Endodermal cell (in vitro differentiated cells): Measurements from ENCODE around the gene ANKRD2. TPM values are rescaled to one million over a fixed set of nuclear protein-coding genes. Genes with fewer than 3 reads are reported as not detected.
A peak's percentile ranks its signal among the peaks of the same experiment; 100 is the strongest.
"Not testable (repeated sequence)": the region's sequence is repeated elsewhere in the genome, so short reads cannot be mapped to it uniquely, and the experiment has no call there.

ENCODE experiments used
- DNase-seq: peaks from one replicate; pipeline ENCODE4 v3.0.0-alpha.2; 2017
- H3K27ac ChIP-seq: 2 replicates; pipeline ENCODE4 v1.5.1; 2013; ENCODE audit warnings: mild to moderate bottlenecking, low read depth, low read length, moderate library complexity
- H3K27me3 ChIP-seq: 2 replicates; pipeline ENCODE4 v1.6.1; 2013; ENCODE audit warnings: mild to moderate bottlenecking, low read length, moderate library complexity; ENCODE audit not compliant: insufficient read depth, control insufficient read depth, poor library complexity, severe bottlenecking
- H3K36me3 ChIP-seq: 2 replicates; pipeline ENCODE4 v1.7.0; 2013; ENCODE audit warnings: mild to moderate bottlenecking, low read length, moderate library complexity; ENCODE audit not compliant: control insufficient read depth, insufficient read depth
- H3K4me1 ChIP-seq: one replicate; pipeline ENCODE4 v1.7.0; 2013; ENCODE audit warnings: low read length; ENCODE audit not compliant: control insufficient read depth, insufficient read depth
- H3K4me3 ChIP-seq: 2 replicates; pipeline ENCODE4 v1.5.1; 2013; ENCODE audit warnings: mild to moderate bottlenecking, low read length, moderate library complexity
- H3K9ac ChIP-seq: 2 replicates; pipeline ENCODE4 v1.6.1; 2013; ENCODE audit warnings: mild to moderate bottlenecking, low read length, moderate library complexity; ENCODE audit not compliant: poor library complexity, severe bottlenecking; ENCODE audit errors: extremely low read depth
- H3K9me3 ChIP-seq: 2 replicates; pipeline ENCODE4 v1.6.1; 2013; ENCODE audit warnings: mild to moderate bottlenecking, low read length, moderate library complexity; ENCODE audit not compliant: control insufficient read depth
- H3K27ac Mint-ChIP-seq: 2 replicates; pipeline ENCODE4 v1.8.0; 2020; ENCODE audit warnings: mixed read lengths
- H3K27me3 Mint-ChIP-seq: 2 replicates; pipeline ENCODE4 v1.8.0; 2021; ENCODE audit warnings: mild to moderate bottlenecking, mixed read lengths; ENCODE audit not compliant: insufficient read depth
- H3K36me3 Mint-ChIP-seq: 2 replicates; pipeline ENCODE4 v1.8.0; 2020; ENCODE audit warnings: low read depth, mixed read lengths
- H3K4me1 Mint-ChIP-seq: 2 replicates; pipeline ENCODE4 v1.8.0; 2020; ENCODE audit warnings: mixed read lengths
- H3K4me3 Mint-ChIP-seq: 2 replicates; pipeline ENCODE4 v1.8.0; 2020; ENCODE audit warnings: mild to moderate bottlenecking, moderate library complexity, mixed read lengths
- H3K9me3 Mint-ChIP-seq: 2 replicates; pipeline ENCODE4 v1.8.0; 2020; ENCODE audit warnings: mild to moderate bottlenecking, mixed read lengths
- WGBS, 2 experiments: methylation state at CpG; one replicate each; pipeline versions ENCODE4 v1.1.5 to v1.1.7; 2013; ENCODE audit warnings: missing lambda C conversion rate in 2 of 2, mixed read lengths in 1 of 2; ENCODE audit not compliant: insufficient coverage in 1 of 2, insufficient read length in 1 of 2; 5-methylcytosine and 5-hydroxymethylcytosine counted together
- total RNA-seq, 2 donors: library from RNA; stranded (reverse); fragmentation: NEBNext Ultra II Directional in 1 of 2; extraction: Animal tissue kit (Norgen Biotek cat#: 25700) in 1 of 2; gene quantifications; 2 replicates in 1 of 2; 3 replicates in 1 of 2; pipeline ENCODE4 v1.2.1, GENCODE V29; 2021
- TF ChIP-seq, protein P1 (sequence below): fragments of 200-600 bp; sonication (generic); conservative IDR thresholded peaks from 2 replicates; pipeline ENCODE4 v1.5.0; 2021; ENCODE audit warnings: antibody characterized with exemption, mild to moderate bottlenecking

The ANKRD2 gene
- total RNA-seq, 2 donors from 2014 or later: not detected

DNA sequence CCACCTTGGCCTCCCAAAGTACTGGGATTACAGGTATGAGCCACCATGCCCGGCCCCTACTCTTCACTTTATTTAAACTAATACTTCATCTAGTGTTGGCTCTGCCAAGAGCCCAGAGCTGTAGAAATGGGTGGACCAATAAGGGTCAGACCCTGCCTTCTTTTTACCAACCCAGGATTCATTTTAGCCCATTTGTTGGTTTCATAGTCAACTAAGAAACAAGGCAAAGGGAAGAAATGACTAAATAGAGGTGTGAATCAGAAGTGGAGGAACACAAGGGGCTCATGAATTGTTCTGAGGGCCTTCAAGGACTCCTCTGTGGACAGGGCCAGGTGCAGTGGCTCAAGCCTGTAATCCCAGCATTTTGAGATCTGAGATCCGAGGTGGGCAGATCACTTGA is 1.1 kb downstream of the ANKRD2 start:
- Histone ChIP-seq H3K9ac (no peak overlapping the region), H3K9me3 (no peaks in the 10 kb centered on the region), H3K4me3 (no peak overlapping the region), H3K4me1 (no peaks in the 10 kb centered on the region), H3K27me3 (no peaks in the 10 kb centered on the region), H3K27ac (no peak overlapping the region), H3K36me3 (peaks cover 8% of the 10 kb centered on the region)
- H3K4me1 Mint-ChIP-seq: no peaks in the 10 kb centered on the region
- no peaks in the 10 kb centered on the region for H3K9me3 Mint-ChIP-seq
- H3K27ac Mint-ChIP-seq: no peak overlapping the region
- TF ChIP-seq, protein P1, sequence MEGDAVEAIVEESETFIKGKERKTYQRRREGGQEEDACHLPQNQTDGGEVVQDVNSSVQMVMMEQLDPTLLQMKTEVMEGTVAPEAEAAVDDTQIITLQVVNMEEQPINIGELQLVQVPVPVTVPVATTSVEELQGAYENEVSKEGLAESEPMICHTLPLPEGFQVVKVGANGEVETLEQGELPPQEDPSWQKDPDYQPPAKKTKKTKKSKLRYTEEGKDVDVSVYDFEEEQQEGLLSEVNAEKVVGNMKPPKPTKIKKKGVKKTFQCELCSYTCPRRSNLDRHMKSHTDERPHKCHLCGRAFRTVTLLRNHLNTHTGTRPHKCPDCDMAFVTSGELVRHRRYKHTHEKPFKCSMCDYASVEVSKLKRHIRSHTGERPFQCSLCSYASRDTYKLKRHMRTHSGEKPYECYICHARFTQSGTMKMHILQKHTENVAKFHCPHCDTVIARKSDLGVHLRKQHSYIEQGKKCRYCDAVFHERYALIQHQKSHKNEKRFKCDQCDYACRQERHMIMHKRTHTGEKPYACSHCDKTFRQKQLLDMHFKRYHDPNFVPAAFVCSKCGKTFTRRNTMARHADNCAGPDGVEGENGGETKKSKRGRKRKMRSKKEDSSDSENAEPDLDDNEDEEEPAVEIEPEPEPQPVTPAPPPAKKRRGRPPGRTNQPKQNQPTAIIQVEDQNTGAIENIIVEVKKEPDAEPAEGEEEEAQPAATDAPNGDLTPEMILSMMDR: no peak
- H3K27me3 Mint-ChIP-seq: no peaks in the 10 kb centered on the region
- DNase-seq: no peak
- peaks cover 4% of the 10 kb centered on the region for H3K36me3 Mint-ChIP-seq
- 70 to 73% methylated on average over 2 of the region's 2 CpGs for WGBS, 2 experiments
- H3K4me3 Mint-ChIP-seq: no peak overlapping the region

DNA sequence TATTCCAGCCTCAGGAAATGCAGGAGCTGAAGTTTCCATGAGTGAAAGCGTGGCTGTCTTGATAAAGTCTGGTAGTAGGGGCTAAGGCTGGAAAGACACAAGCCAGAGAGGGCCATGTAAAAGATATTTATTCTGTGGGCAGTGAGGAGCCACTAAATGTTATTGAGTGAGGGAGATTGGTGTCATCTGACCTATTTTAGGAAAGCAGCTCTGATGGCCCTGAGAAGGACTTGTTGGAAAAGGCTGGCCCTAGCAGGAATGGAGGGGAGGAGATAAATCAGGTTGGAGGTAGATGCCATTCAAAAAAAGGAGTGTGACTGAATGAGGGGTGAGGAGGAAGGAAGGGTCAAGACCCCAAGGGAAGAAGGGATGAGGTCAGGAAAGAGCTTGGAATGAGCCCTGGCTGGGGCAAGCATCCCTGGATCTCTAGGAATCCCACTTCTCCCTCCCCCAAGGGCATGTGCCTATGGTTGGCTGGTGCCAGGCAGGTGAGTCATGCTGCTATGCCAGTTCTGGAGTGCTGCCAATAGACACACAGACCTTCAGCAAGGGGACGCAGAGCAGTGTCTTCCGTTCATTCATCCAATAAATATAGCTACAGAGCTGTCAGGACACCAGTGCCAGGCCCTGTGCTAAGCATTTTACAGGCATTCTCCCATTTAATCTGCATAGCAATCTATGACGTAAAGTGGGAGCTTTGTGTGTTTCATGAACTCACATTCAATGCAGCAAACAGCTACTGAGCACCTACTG is 2.0 kb downstream of the ANKRD2 start:
- peak; percentile 66 for DNase-seq
- TF ChIP-seq, protein P1: no peak
- Mint-ChIP-seq H3K9me3 (no peaks in the 10 kb centered on the region), H3K4me3 (no peak overlapping the region), H3K36me3 (peaks cover 2% of the 10 kb centered on the region), H3K27ac (peak overlapping the region; percentile 35), H3K27me3 (no peaks in the 10 kb centered on the region), H3K4me1 (no peaks in the 10 kb centered on the region)
- no peaks in the 10 kb centered on the region for H3K9me3 ChIP-seq
- H3K9ac ChIP-seq: no peak overlapping the region
- no peaks in the 10 kb centered on the region for H3K4me1 ChIP-seq
- no peaks in the 10 kb centered on the region for H3K27me3 ChIP-seq
- no peak overlapping the region for H3K4me3 ChIP-seq
- H3K36me3 ChIP-seq: peaks cover 3% of the 10 kb centered on the region
- WGBS, 2 experiments: 88 to 97% methylated on average over 4 of the region's 4 CpGs
- no peak overlapping the region for H3K27ac ChIP-seq

DNA sequence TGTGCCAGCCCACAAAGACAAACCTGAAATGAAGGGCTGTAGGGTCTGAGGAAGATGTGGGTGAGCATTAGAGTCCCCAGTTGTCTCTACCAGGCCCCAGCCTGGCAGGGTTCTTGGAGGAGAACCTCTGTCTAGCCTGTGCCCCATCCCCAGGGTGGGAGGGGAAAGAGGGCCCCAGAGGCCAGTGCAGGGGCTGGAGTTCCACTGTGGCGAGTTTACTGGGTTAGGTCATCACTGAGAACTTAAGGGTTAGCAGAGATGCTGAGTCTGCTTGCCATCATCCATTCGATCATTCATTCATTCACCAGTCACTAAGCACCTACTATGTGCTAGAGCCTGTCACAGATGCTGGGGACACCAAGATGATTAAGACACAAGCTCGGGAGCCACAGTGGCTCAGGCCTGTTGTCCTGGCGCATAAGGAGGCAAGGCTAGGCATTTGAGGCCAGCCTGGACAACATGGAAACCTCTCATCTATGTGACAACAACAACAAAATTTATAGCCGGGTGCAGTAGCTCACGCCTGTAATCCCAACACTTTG is 2.6 kb downstream of the ANKRD2 start:
- TF ChIP-seq, protein P1: no peak
- Mint-ChIP-seq H3K36me3 (no peaks in the 10 kb centered on the region), H3K9me3 (no peaks in the 10 kb centered on the region), H3K4me3 (no peak overlapping the region), H3K27ac (no peak overlapping the region), H3K4me1 (no peaks in the 10 kb centered on the region), H3K27me3 (no peaks in the 10 kb centered on the region)
- Histone ChIP-seq H3K4me1 (no peaks in the 10 kb centered on the region), H3K9ac (no peak overlapping the region), H3K27me3 (no peaks in the 10 kb centered on the region), H3K4me3 (no peak overlapping the region), H3K9me3 (no peaks in the 10 kb centered on the region), H3K27ac (no peak overlapping the region), H3K36me3 (no peaks in the 10 kb centered on the region)
- DNase-seq: no peak
- WGBS, 2 experiments: 87 to 96% methylated on average over 6 of the region's 6 CpGs

DNA sequence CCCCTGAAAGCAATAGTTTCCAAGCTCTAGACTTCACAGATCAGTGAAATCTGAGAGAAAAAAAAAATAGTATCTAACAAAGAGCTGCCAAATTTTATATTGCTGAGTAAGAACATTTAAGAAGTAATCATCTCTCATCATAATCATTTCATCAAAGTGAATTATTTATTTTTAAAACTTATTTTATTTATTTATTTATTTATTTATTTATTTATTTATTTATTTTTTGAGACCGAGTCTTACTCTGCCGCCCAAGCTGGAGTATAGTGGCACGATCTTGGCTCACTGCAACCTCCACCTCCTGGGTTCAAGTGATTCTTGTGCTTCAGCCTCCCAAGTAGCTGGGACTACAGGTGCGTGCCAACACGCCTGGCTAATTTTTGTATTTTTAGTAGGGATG is 3.9 kb downstream of the ANKRD2 start:
- H3K36me3 Mint-ChIP-seq, H3K4me3 Mint-ChIP-seq, DNase-seq, H3K4me1 ChIP-seq, H3K27ac Mint-ChIP-seq, H3K9me3 ChIP-seq, H3K4me3 ChIP-seq, H3K27me3 ChIP-seq, H3K27me3 Mint-ChIP-seq, H3K27ac ChIP-seq, H3K36me3 ChIP-seq, H3K9me3 Mint-ChIP-seq, H3K4me1 Mint-ChIP-seq, H3K9ac ChIP-seq: not testable (repeated sequence)
- 55 to 58% methylated on average over 2 to 5 of the region's 5 CpGs for WGBS, 2 experiments
